HepG2 (cell line): ENCODE data around the gene HNRNPR. TPM values are rescaled to one million over a fixed set of nuclear protein-coding genes. Genes with fewer than 3 reads are reported as not detected.

Experiments
- ATAC-seq: fragments of 200-7000 bp; cut with Tn5 transposase; 3 replicates; pipeline ENCODE4 v1.9.1; 2020; ENCODE audit warnings: mild to moderate bottlenecking, moderate library complexity
- BruUV-seq: library from RNA; stranded (reverse); fragments of 400-500 nt; replicated peaks from 2 replicates; lab custom pipeline; 2021; lab: Mats Ljungman, UMichigan
- CTCF ChIA-PET: fragments of 300-600 bp; formaldehyde crosslinking; extraction: SDS; loops from one replicate; lab custom pipeline; 2021; ENCODE audit warnings: low total read pairs, inconsistent platforms, low intra/inter-chr PET ratio; lab: Yijun Ruan, JAX
- POLR2A ChIA-PET: fragments of 350-600 bp; sonication (Branson Sonifier 250); formaldehyde crosslinking; loops from one replicate; lab custom pipeline; 2020; ENCODE audit warnings: antibody characterized with exemption, inconsistent platforms; lab: Yijun Ruan, JAX
- DNase-seq: peaks from one replicate; pipeline ENCODE4 v3.0.0-alpha.2; 2015; ENCODE audit warnings: low spot score
- FAIRE-seq: peaks from 3 replicates; lab custom pipeline; 2011; peaks lifted over from hg19 to GRCh38; lab: Jason Lieb, UNC
- H2AFZ ChIP-seq: one replicate; pipeline ENCODE4 v1.6.1; 2011; ENCODE audit warnings: low read length, inconsistent platforms
- H3K27ac ChIP-seq: fragments of 300-600 bp; 3 replicates; pipeline ENCODE4 v1.8.0; 2011; ENCODE audit warnings: mixed run types, mild to moderate bottlenecking, mixed read lengths, low read length, inconsistent platforms; ENCODE audit not compliant: insufficient read depth; ENCODE audit errors: extremely low read length
- H3K27me3 ChIP-seq, 2 experiments: fragments of 200-600 bp in 1 of 2; 2 replicates in 1 of 2; 3 replicates in 1 of 2; pipeline versions ENCODE4 v1.6.0 to v1.8.0; 2011; ENCODE audit warnings: low read length in 2 of 2, mild to moderate bottlenecking in 2 of 2, moderate library complexity in 2 of 2, inconsistent platforms in 1 of 2; ENCODE audit not compliant: insufficient read depth in 2 of 2, control insufficient read depth in 1 of 2
- H3K36me3 ChIP-seq, 2 experiments: fragments of 200-600 bp in 1 of 2; replicated peaks in 1 of 2; 2 replicates in 1 of 2; 3 replicates in 1 of 2; pipeline versions ENCODE4 v1.5.1 to v1.8.0; 2011; ENCODE audit warnings: low read length in 2 of 2, inconsistent platforms in 1 of 2; ENCODE audit not compliant: insufficient read depth in 2 of 2, control insufficient read depth in 1 of 2
- H3K4me1 ChIP-seq: 2 replicates; pipeline ENCODE4 v1.5.1; 2012; ENCODE audit warnings: low read length, inconsistent platforms; ENCODE audit not compliant: insufficient read depth
- H3K4me2 ChIP-seq: 2 replicates; pipeline ENCODE4 v1.6.0; 2011; ENCODE audit warnings: low read depth, low read length, inconsistent platforms
- H3K4me3 ChIP-seq, 3 experiments: fragments of 200-600 bp in 1 of 3; sonication (generic), shearing (Covaris generic) in 1 of 3; replicated peaks in 1 of 3; 2 replicates each; pipeline ENCODE4 v1.5.1; 2011 to 2016; ENCODE audit warnings: low read length in 3 of 3, inconsistent platforms in 2 of 3, low read depth in 2 of 3, mild to moderate bottlenecking in 2 of 3, control low read depth in 1 of 3, mixed read lengths in 1 of 3; ENCODE audit not compliant: insufficient read depth in 1 of 3
- H3K79me2 ChIP-seq: one replicate; pipeline ENCODE4 v1.6.1; 2011; ENCODE audit warnings: low read length, inconsistent platforms; ENCODE audit not compliant: insufficient read depth
- H3K9ac ChIP-seq: 2 replicates; pipeline ENCODE4 v1.6.0; 2011; ENCODE audit warnings: mild to moderate bottlenecking, low read depth, low read length, inconsistent platforms; ENCODE audit not compliant: insufficient read depth
- H3K9me3 ChIP-seq: 2 replicates; pipeline ENCODE4 v1.5.1; 2012; ENCODE audit warnings: mild to moderate bottlenecking, low read length
- H4K20me1 ChIP-seq: 2 replicates; pipeline ENCODE4 v1.6.0; 2011; ENCODE audit warnings: inconsistent platforms, mild to moderate bottlenecking, low read length, moderate library complexity; ENCODE audit not compliant: insufficient read depth
- DNMT1 ChIP-seq: sonication (generic); formaldehyde crosslinking; IDR thresholded peaks from 2 replicates; pipeline ENCODE4 v1.5.1; 2020; ENCODE audit warnings: mild to moderate bottlenecking, missing genetic modification reagents
- ISX ChIP-seq: sonication (generic); formaldehyde crosslinking; conservative IDR thresholded peaks from 2 replicates; pipeline ENCODE4 v1.5.0; 2020; ENCODE audit warnings: missing genetic modification reagents
- KAT8 ChIP-seq: IDR thresholded peaks from 2 replicates; pipeline ENCODE4 v1.6.1; 2016; ENCODE audit warnings: missing genetic modification reagents, missing compliant biosample characterization
- KLF12 ChIP-seq: sonication (generic); formaldehyde crosslinking; IDR thresholded peaks from 2 replicates; pipeline ENCODE4 v1.4.0; 2020; ENCODE audit warnings: missing genetic modification reagents, borderline replicate concordance
- MAFK ChIP-seq, 2 experiments: IDR thresholded peaks in 1 of 2; conservative IDR thresholded peaks in 1 of 2; 2 replicates each; pipeline ENCODE4 v1.6.1; 2011; ENCODE audit warnings: improper control_type of control experiment in 2 of 2, low read length in 2 of 2
- REPIN1 ChIP-seq: sonication (generic); formaldehyde crosslinking; IDR thresholded peaks from 2 replicates; pipeline ENCODE4 v1.8.0; 2022; ENCODE audit warnings: missing genetic modification reagents, low read depth, mild to moderate bottlenecking, borderline replicate concordance
- SAFB2 ChIP-seq: sonication (generic); formaldehyde crosslinking; IDR thresholded peaks from 2 replicates; pipeline ENCODE4 v1.5.1; 2020; ENCODE audit warnings: missing genetic modification reagents, low read depth, mild to moderate bottlenecking, borderline replicate concordance
- YEATS2 ChIP-seq: sonication (generic); formaldehyde crosslinking; IDR thresholded peaks from 2 replicates; pipeline ENCODE4 v1.4.0; 2020; ENCODE audit warnings: missing genetic modification reagents, borderline replicate concordance
- ZFP37 ChIP-seq: sonication (generic); formaldehyde crosslinking; IDR thresholded peaks from 2 replicates; pipeline ENCODE4 v1.4.0; 2020; ENCODE audit warnings: missing genetic modification reagents, borderline replicate concordance
- ZKSCAN1 ChIP-seq: fragments of 150-350 bp; IDR thresholded peaks from 2 replicates; pipeline ENCODE4 v1.6.1; 2014; ENCODE audit warnings: low read length
- ZNF205 ChIP-seq: IDR thresholded peaks from 2 replicates; pipeline ENCODE4 v1.6.1; 2018; ENCODE audit warnings: missing biosample characterization, missing genetic modification reagents
- ZNF274 ChIP-seq: sonication (generic); formaldehyde crosslinking; IDR thresholded peaks from 2 replicates; pipeline ENCODE4 v1.5.1; 2020; ENCODE audit warnings: mild to moderate bottlenecking, missing genetic modification reagents
- ZNF451 ChIP-seq: sonication (generic); formaldehyde crosslinking; IDR thresholded peaks from 2 replicates; pipeline ENCODE4 v1.5.0; 2020; ENCODE audit warnings: mild to moderate bottlenecking, missing genetic modification reagents
- ZNF564 ChIP-seq: sonication (generic); formaldehyde crosslinking; IDR thresholded peaks from 2 replicates; pipeline ENCODE4 v1.8.1; 2023; ENCODE audit warnings: mild to moderate bottlenecking, missing genetic modification reagents
- ZNF670 ChIP-seq: sonication (generic); formaldehyde crosslinking; IDR thresholded peaks from 2 replicates; pipeline ENCODE4 v1.8.0; 2022; ENCODE audit warnings: mild to moderate bottlenecking, missing genetic modification reagents, borderline replicate concordance
- WGBS: methylation state at CpG from one replicate; pipeline ENCODE4 v1.1.6; 2017; ENCODE audit warnings: low lambda C conversion rate; 5-methylcytosine and 5-hydroxymethylcytosine counted together
- in situ Hi-C: cut with HindIII; loops from 2 replicates; pipeline ENCODE4 v1.10.0; 2017; ENCODE audit warnings: low pct_unique_long_range_greater_than_20kb; ENCODE audit not compliant: extremely low pct_ligation_motif_present
- intact Hi-C: fragments of 100-400 bp; cut with micrococcal nuclease; formaldehyde crosslinking; loops from one replicate; pipeline ENCODE4 v1.10.0; 2022; ENCODE audit not compliant: unreplicated experiment
- polyA plus RNA-seq, 8 experiments: library from polyadenylated mRNA; depleted of rRNA in 3 of 8; stranded (reverse) in 7 of 8; unstranded in 1 of 8; fragments of >200 nt; fragmentation: Illumina TruSeq in 4 of 8; extraction: Trizol in 4 of 8; gene quantifications; 2 replicates each; pipeline versions ENCODE4 v1.2.1 to v1.2.3, GENCODE V29; 2011 to 2016; ENCODE audit warnings: low read depth in 4 of 8, missing spikeins in 1 of 8, mixed read lengths in 1 of 8; ENCODE audit not compliant: insufficient read depth in 1 of 8
- total RNA-seq, 5 experiments: library from RNA; depleted of rRNA; stranded (reverse); fragments of >200 nt; fragmentation: Illumina TruSeq; extraction: Trizol; gene quantifications; 2 replicates each; pipeline ENCODE4 v1.2.3, GENCODE V29; 2016; ENCODE audit warnings: low read depth in 1 of 5
- TF ChIP-seq, protein P1 (sequence below): sonication (generic); formaldehyde crosslinking; IDR thresholded peaks from 2 replicates; pipeline ENCODE4 v1.8.1; 2022; ENCODE audit warnings: low read depth, mild to moderate bottlenecking, missing genetic modification reagents
- TF ChIP-seq, protein P2 (sequence below): sonication (generic); formaldehyde crosslinking; IDR thresholded peaks from 2 replicates; pipeline ENCODE4 v1.8.0; 2022; ENCODE audit warnings: mild to moderate bottlenecking, missing genetic modification reagents

HNRNPR gene
- total and polyA plus RNA-seq, 2 of the 13 experiments (the other 11 are each of a cell fraction or from before 2014, with no cell fraction given) = 133 to 216 TPM

DNA sequence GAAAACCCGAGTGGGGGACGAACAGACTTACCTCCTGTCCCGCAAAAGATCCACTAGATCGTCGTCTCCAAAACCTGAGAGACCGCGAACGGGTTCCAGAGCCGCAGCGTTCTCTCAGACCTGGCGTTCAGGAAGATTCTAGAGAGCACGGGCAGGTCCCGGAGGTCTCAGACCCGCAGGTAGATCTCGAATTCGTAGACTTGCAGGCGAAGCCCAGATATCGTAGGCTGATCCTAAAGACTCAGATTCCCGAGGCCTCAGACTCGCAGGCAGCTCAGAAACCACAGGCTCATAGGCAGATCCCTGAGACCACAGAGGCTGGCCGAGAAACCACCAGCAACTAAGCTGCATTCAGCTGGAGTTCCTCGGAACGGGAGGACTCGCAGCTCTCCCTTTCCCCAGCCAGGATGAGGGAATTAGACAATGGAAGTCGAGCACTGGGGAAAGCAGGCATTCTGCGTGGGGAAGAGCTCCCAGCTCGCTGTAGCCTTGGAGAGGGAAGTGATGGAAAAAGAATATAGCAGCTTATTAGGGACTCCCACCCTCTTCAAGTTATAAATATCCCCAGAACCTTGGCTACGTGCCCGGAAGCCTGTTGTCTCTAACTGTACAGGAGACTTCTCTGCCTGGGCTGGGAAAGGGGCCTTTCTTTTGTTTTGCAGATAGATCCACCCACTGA is 25.4 kb upstream of the HNRNPR start, which contains the start of gene ZNF436 (continued):
- TF ChIP-seq, protein P1, sequence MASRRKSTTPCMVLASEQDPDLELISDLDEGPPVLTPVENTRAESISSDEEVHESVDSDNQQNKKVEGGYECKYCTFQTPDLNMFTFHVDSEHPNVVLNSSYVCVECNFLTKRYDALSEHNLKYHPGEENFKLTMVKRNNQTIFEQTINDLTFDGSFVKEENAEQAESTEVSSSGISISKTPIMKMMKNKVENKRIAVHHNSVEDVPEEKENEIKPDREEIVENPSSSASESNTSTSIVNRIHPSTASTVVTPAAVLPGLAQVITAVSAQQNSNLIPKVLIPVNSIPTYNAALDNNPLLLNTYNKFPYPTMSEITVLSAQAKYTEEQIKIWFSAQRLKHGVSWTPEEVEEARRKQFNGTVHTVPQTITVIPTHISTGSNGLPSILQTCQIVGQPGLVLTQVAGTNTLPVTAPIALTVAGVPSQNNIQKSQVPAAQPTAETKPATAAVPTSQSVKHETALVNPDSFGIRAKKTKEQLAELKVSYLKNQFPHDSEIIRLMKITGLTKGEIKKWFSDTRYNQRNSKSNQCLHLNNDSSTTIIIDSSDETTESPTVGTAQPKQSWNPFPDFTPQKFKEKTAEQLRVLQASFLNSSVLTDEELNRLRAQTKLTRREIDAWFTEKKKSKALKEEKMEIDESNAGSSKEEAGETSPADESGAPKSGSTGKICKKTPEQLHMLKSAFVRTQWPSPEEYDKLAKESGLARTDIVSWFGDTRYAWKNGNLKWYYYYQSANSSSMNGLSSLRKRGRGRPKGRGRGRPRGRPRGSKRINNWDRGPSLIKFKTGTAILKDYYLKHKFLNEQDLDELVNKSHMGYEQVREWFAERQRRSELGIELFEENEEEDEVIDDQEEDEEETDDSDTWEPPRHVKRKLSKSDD (CRISPR knock-in tag) = no peak
- TF ChIP-seq YEATS2 (CRISPR knock-in tag) = no peak
- TF ChIP-seq, all 625 proteins: peak for 24

DNA sequence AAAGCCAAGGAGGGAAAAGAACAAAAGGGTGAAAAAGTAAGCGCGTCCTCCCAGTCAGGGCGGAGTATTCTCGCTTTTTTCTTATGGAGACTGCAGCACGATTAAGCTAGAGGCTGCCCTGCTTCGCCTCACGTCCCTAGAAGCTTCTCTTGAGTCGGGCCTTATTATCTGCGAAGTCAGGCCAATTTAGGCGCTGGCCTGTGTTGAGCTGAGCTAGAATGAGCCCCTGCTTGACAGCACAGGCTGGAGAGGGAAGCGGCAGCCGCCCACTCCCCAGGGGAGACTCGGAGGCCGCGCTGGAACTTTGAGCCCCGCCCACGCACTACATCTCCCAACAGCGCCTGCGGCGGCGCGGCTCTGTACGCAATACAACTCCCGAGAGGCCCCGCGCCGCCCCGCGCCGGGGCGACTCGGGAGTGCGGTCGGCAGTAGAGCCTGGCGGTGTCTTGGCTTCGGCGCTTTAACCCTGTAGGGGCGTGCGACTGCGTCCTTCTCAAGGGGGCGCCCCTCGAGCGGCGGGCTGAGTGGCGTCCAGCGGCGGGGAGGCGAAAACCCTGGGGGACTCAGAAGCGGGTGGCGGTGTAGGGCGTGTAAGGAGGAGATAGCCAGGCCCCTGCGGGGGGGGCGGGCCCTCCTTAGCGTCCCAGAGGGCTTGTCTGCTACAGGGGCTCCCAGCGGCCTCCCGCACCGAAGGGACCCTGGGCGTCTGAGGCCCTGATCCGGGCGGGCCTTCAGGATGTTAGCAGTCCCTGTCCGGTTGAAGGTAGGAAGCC is 24.7 kb upstream of the HNRNPR start:
- intact Hi-C loops = loop anchor here (1.0 to 10.0 kb wide), 4 partner anchors 24 to 1016 kb away; partner anchors contain the start of genes E2F2 and HNRNPR
- FAIRE-seq (no peak), ATAC-seq (peak; percentile 87), DNase-seq (peak; percentile 85)
- BruUV-seq = no TSS peak
- peak overlapping the region; percentile 96 for H3K27ac ChIP-seq
- WGBS = under 1% methylated on average over 26 of the region's 61 CpGs
- ChIA-PET POLR2A (interaction anchor here (0.5 to 3.5 kb wide), 17 partner anchors 8 to 323 kb away, joined by 3 to 130 read pairs (median 5); partner anchors contain the start of genes ASAP3, HNRNPR, RPL11 and TCEA3), CTCF (no interaction called here)
- peak overlapping the region; percentile 97 for H3K4me2 ChIP-seq
- H2AFZ ChIP-seq = peak overlapping the region; percentile 85
- H3K27me3 ChIP-seq = no peaks in the 10 kb centered on the region; a peak in 1 of 5 replicates
- no peaks in the 10 kb centered on the region; a peak in 2 of 5 replicates for H3K36me3 ChIP-seq
- in situ Hi-C loops = no loop called here
- peaks cover 36% of the 10 kb centered on the region for H3K4me1 ChIP-seq
- peak overlapping the region; percentile 96 for H3K9ac ChIP-seq
- H3K9me3 ChIP-seq = no peaks in the 10 kb centered on the region
- peak overlapping the region; percentile 92 to 99 (median 93) for H3K4me3 ChIP-seq
- peaks cover 30% of the 10 kb centered on the region for H3K79me2 ChIP-seq
- H4K20me1 ChIP-seq = no peaks in the 10 kb centered on the region
- no peak; the same call in 1 of the 2 replicates for TF ChIP-seq ISX (CRISPR knock-in tag)
- TF ChIP-seq MAFK (conservative IDR thresholded peaks at IDR 0.05 in 1 of 2, IDR thresholded peaks at IDR 0.05 in 1 of 2; ENCODE audit: low read length in 2 of 2) = no peak
- TF ChIP-seq ZNF274 (CRISPR knock-in tag) = peak; percentile 79; the same call in 1 of the 2 replicates
- peak; percentile 2; the same call in 1 of the 2 replicates for TF ChIP-seq KLF12
- TF ChIP-seq ZFP37 = no peak; the same call in 1 of the 2 replicates
- TF ChIP-seq REPIN1 (CRISPR knock-in tag) = peak; percentile 90
- TF ChIP-seq KAT8 (CRISPR knock-in tag) = peak; percentile 74
- TF ChIP-seq, protein P2, sequence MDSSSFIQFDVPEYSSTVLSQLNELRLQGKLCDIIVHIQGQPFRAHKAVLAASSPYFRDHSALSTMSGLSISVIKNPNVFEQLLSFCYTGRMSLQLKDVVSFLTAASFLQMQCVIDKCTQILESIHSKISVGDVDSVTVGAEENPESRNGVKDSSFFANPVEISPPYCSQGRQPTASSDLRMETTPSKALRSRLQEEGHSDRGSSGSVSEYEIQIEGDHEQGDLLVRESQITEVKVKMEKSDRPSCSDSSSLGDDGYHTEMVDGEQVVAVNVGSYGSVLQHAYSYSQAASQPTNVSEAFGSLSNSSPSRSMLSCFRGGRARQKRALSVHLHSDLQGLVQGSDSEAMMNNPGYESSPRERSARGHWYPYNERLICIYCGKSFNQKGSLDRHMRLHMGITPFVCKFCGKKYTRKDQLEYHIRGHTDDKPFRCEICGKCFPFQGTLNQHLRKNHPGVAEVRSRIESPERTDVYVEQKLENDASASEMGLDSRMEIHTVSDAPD = peak; percentile 93
- peak; percentile 83; the same call in 1 of the 2 replicates for TF ChIP-seq ZNF564
- TF ChIP-seq SAFB2 = 0 out of 2 replicates have a peak, but pooled peaks have one; percentile 66
- peak; percentile 64 for TF ChIP-seq ZNF451 (CRISPR knock-in tag)
- no peak for TF ChIP-seq DNMT1 (CRISPR knock-in tag)
- TF ChIP-seq ZKSCAN1 = no peak
- peak; percentile 40; the same call in 1 of the 2 replicates for TF ChIP-seq ZNF205
- TF ChIP-seq ZNF670 (CRISPR knock-in tag) = no peak; the same call in 1 of the 2 replicates
